ENCODE results near the gene ARID1A. TPM values are rescaled to one million over a fixed set of nuclear protein-coding genes. Genes with fewer than 3 reads are reported as not detected.

Gene ARID1A
- total RNA-seq, 1 experiment from 2014 or later = 56.9 TPM

DNA sequence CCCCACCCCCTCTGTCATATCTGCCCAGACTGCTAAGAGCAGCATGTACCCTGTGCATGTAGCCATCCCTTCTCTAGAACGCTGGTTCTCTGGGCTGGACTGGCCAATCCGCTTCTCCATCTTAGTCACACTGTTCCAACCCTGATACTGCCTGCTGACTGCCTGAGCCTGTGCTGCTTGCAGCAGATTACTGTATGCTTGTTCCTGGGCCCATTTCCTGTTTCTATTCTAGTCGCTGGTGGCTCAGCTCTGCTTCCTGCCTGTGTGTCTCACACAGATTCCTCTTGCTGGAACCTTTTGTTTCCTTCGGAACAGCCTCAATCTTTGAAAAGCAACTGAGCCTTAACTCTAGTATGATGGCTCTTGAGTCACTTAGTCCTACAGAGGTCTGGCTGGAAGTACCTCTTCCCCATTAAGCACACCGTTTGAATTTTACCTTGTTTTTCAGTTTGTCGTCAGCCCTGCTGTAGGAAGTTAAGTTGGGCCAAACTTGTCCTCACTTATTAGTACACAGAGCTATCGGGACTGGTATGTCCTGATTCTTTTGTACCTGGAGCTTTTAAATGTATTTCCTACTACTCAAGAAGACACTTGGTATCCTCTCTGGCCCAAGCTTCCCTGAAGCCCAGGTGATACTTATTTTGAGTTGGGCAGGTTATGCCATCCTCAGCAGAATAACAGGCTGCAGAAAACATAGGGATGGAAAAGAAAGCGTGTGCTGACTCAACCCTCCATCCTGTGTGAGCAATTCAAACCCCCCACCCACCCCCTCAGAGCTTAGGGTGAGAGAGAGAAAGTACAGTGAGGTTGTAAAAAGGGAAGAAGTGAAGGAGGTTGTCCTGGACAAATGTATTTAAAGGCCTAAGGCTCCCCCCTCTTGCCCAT lies 48.5 kb downstream of the ARID1A start:
- TF ChIP-seq, protein P1, sequence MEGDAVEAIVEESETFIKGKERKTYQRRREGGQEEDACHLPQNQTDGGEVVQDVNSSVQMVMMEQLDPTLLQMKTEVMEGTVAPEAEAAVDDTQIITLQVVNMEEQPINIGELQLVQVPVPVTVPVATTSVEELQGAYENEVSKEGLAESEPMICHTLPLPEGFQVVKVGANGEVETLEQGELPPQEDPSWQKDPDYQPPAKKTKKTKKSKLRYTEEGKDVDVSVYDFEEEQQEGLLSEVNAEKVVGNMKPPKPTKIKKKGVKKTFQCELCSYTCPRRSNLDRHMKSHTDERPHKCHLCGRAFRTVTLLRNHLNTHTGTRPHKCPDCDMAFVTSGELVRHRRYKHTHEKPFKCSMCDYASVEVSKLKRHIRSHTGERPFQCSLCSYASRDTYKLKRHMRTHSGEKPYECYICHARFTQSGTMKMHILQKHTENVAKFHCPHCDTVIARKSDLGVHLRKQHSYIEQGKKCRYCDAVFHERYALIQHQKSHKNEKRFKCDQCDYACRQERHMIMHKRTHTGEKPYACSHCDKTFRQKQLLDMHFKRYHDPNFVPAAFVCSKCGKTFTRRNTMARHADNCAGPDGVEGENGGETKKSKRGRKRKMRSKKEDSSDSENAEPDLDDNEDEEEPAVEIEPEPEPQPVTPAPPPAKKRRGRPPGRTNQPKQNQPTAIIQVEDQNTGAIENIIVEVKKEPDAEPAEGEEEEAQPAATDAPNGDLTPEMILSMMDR (IDR thresholded peaks at IDR 0.05; ENCODE audit: unreplicated experiment) = no peak
- H3K4me1 Mint-ChIP-seq (ENCODE audit: insufficient read depth, unreplicated experiment) = peaks cover 18% of the 10 kb centered on the region
- intact Hi-C loops (cut with micrococcal nuclease) = no loop called here
- ChIA-PET POLR2A (interaction anchor here (1.0 to 2.0 kb wide), 5 partner anchors 17 to 45 kb away, joined by 3 to 7 read pairs (median 4); no protein-coding TSS in a partner anchor), CTCF (interaction anchor here (0.9 to 1.0 kb wide), 2 partner anchors 18 to 67 kb away, joined by 3 to 4 read pairs; no protein-coding TSS in a partner anchor)
- H3K27me3 Mint-ChIP-seq (ENCODE audit: insufficient read depth, unreplicated experiment) = no peaks in the 10 kb centered on the region
- no peak overlapping the region for H3K4me3 Mint-ChIP-seq (ENCODE audit: unreplicated experiment)
- H3K36me3 Mint-ChIP-seq (ENCODE audit: insufficient read depth, unreplicated experiment) = peaks cover 77% of the 10 kb centered on the region
- no TSS peak for BruUV-seq (replicated peaks)
- H3K27ac Mint-ChIP-seq (ENCODE audit: low read depth, unreplicated experiment) = peak overlapping the region; percentile 53
- peak; percentile 82 for DNase-seq (ENCODE audit: unreplicated experiment)
- no peaks in the 10 kb centered on the region for H3K9me3 Mint-ChIP-seq (ENCODE audit: unreplicated experiment)

DNA sequence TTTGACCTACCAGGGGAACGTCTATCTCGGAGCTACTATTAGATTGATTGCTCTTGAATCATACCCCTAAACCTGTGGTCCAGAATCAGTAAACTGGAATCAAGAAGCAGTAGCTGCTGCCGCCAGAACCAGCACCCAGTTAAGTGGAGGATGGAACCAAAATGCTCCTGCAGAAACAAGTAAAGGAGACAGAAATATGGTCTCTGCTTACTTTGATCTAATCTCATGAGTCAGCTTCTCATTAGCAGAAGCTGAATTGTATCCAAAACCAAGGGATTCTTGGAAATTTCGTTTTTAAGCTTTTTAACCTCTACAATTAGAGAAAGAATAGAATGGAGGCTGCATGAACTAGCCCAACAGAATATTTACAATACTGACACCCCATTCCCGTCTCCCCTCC lies 49.4 kb downstream of the ARID1A start:
- H3K36me3 Mint-ChIP-seq (ENCODE audit: insufficient read depth, unreplicated experiment) = peaks cover 73% of the 10 kb centered on the region
- H3K9me3 Mint-ChIP-seq (ENCODE audit: unreplicated experiment) = no peaks in the 10 kb centered on the region
- peaks cover 20% of the 10 kb centered on the region for H3K4me1 Mint-ChIP-seq (ENCODE audit: insufficient read depth, unreplicated experiment)
- POLR2A ChIA-PET = interaction anchor here (1.0 to 2.0 kb wide), 4 partner anchors 18 to 46 kb away, joined by 3 to 7 read pairs (median 5); no protein-coding TSS in a partner anchor
- H3K27ac Mint-ChIP-seq (ENCODE audit: low read depth, unreplicated experiment) = no peak overlapping the region
- no TSS peak for BruUV-seq (replicated peaks)
- intact Hi-C loops (cut with micrococcal nuclease) = no loop called here
- CTCF ChIA-PET = interaction anchor here (0.9 to 1.0 kb wide), 2 partner anchors 19 to 68 kb away, joined by 3 to 4 read pairs; no protein-coding TSS in a partner anchor
- no peak overlapping the region for H3K4me3 Mint-ChIP-seq (ENCODE audit: unreplicated experiment)
- TF ChIP-seq, protein P1 (IDR thresholded peaks at IDR 0.05; ENCODE audit: unreplicated experiment) = no peak
- DNase-seq (ENCODE audit: unreplicated experiment) = no peak
- no peaks in the 10 kb centered on the region for H3K27me3 Mint-ChIP-seq (ENCODE audit: insufficient read depth, unreplicated experiment)

DNA sequence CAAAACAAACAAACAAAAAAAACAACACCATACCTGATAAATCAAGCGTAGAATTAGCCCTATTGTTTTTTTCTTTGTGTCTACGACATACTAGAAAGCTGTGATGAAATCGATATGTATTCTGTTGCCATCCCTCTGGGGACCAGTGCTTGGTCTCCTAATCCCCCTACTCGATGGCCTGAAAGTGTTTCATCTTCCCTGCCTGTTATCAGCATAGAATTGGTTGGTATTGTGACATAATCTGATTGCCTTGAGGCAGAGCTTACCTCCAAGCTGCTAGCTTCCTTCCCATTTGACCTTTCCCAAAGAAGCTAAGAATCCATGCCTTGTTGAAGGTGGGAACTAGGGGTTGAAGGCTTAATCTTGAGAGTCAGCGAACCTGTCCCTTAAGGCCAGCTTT lies 51.2 kb downstream of the ARID1A start:
- Mint-ChIP-seq H3K27ac (ENCODE audit: low read depth, unreplicated experiment) (no peak overlapping the region), H3K27me3 (ENCODE audit: insufficient read depth, unreplicated experiment) (no peaks in the 10 kb centered on the region), H3K4me3 (ENCODE audit: unreplicated experiment) (no peak overlapping the region), H3K9me3 (ENCODE audit: unreplicated experiment) (no peaks in the 10 kb centered on the region), H3K36me3 (ENCODE audit: insufficient read depth, unreplicated experiment) (peaks cover 63% of the 10 kb centered on the region), H3K4me1 (ENCODE audit: insufficient read depth, unreplicated experiment) (peaks cover 18% of the 10 kb centered on the region)
- BruUV-seq (replicated peaks) = no TSS peak
- TF ChIP-seq, protein P1 (IDR thresholded peaks at IDR 0.05; ENCODE audit: unreplicated experiment) = no peak
- ChIA-PET POLR2A (interaction anchor here (0.6 to 1.1 kb wide), 3 partner anchors 14 to 347 kb away, joined by 3 read pairs; no protein-coding TSS in a partner anchor), CTCF (interaction anchor here (0.6 to 1.5 kb wide), 3 partner anchors 38 to 569 kb away, joined by 5 to 7 read pairs (median 5); no protein-coding TSS in a partner anchor)
- intact Hi-C loops (cut with micrococcal nuclease) = no loop called here
- no peak for DNase-seq (ENCODE audit: unreplicated experiment)

DNA sequence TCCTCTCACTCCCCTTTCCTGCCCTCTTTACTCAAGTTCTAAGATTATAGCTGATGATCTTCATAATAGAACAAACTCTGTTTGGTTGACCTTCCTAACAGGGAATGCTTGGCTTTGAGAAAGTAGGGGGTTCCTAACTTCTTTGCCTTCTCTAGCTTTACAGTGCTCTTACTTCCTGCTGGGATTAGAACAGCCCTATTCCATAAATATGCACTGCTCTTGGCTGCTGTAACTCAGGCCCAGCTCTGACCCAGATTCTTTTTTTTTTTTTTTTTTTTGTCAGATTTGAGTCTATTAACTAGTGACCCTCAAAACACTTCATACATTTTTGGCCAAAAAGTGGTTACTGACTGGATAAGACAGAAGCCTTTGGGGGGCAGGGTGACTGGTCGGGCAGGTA lies 52.5 kb downstream of the ARID1A start:
- TF ChIP-seq, protein P1 (IDR thresholded peaks at IDR 0.05; ENCODE audit: unreplicated experiment) = no peak
- no peaks in the 10 kb centered on the region for H3K9me3 Mint-ChIP-seq (ENCODE audit: unreplicated experiment)
- no peak for DNase-seq (ENCODE audit: unreplicated experiment)
- peaks cover 14% of the 10 kb centered on the region for H3K4me1 Mint-ChIP-seq (ENCODE audit: insufficient read depth, unreplicated experiment)
- POLR2A ChIA-PET = no interaction called here
- intact Hi-C loops (cut with micrococcal nuclease) = no loop called here
- no peaks in the 10 kb centered on the region for H3K27me3 Mint-ChIP-seq (ENCODE audit: insufficient read depth, unreplicated experiment)
- H3K4me3 Mint-ChIP-seq (ENCODE audit: unreplicated experiment) = no peak overlapping the region
- peaks cover 60% of the 10 kb centered on the region for H3K36me3 Mint-ChIP-seq (ENCODE audit: insufficient read depth, unreplicated experiment)
- BruUV-seq (replicated peaks) = no TSS peak
- CTCF ChIA-PET = interaction anchor here (0.5 to 1.5 kb wide), 3 partner anchors 40 to 809 kb away, joined by 3 to 7 read pairs (median 5); no protein-coding TSS in a partner anchor
- no peak overlapping the region for H3K27ac Mint-ChIP-seq (ENCODE audit: low read depth, unreplicated experiment)
